SK-N-SH (cell line): ENCODE data around the gene SHCBP1L.

Experiments used
- EP300 ChIP-seq, 2 experiments: IDR thresholded peaks; 2 replicates each; pipeline versions ENCODE4 v1.4.0 to v1.6.1; 2012; ENCODE audit warnings: borderline replicate concordance in 1 of 2, low read depth in 1 of 2, low read length in 1 of 2
- GABPA ChIP-seq: IDR thresholded peaks from 2 replicates; pipeline ENCODE4 v1.4.0; 2012; ENCODE audit warnings: low read depth, mild to moderate bottlenecking
- MXI1 ChIP-seq: IDR thresholded peaks from 2 replicates; pipeline ENCODE4 v1.6.1; 2012; ENCODE audit warnings: mild to moderate bottlenecking, low read depth, low read length, improper control_type of control experiment
- SMC3 ChIP-seq: IDR thresholded peaks from 2 replicates; pipeline ENCODE4 v1.6.1; 2012; ENCODE audit warnings: low read depth, low read length, improper control_type of control experiment
- TAF1 ChIP-seq: IDR thresholded peaks from 2 replicates; pipeline ENCODE4 v1.6.1; 2012; ENCODE audit warnings: low read depth, mild to moderate bottlenecking, low read length, moderate library complexity, borderline replicate concordance
- TF ChIP-seq, protein P1 (sequence below): fragments of 200-600 bp; sonication (generic); IDR thresholded peaks from 2 replicates; pipeline ENCODE4 v1.6.1; 2017; ENCODE audit warnings: antibody characterized with exemption, mild to moderate bottlenecking, moderate library complexity

DNA sequence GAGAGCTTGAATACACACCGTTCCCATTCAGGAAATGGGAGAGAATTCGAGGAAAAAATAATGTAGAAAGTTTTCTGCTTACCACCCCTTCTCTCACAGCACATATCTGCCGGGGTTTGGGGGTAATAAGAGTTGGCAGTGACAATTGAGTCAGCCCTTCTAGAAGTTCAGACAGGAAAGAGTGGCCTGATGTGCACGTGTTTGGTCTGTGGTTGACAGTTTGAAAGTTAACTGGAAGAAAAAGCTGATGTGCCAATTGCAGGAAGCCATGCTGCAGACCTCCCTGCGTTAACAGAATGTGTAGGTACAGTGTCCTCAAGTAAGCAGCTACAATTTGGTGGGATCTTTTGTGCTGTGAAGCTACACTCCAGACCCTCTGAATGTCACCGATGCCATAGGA is 63.0 kb downstream of the SHCBP1L start:
- TF ChIP-seq GABPA (no peak), TAF1 (no peak), EP300 (IDR thresholded peaks at IDR 0.05; ENCODE audit: borderline replicate concordance in 1 of 2, low read depth in 1 of 2, low read length in 1 of 2) (no peak), SMC3 (no peak), MXI1 (no peak)
- TF ChIP-seq, protein P1, sequence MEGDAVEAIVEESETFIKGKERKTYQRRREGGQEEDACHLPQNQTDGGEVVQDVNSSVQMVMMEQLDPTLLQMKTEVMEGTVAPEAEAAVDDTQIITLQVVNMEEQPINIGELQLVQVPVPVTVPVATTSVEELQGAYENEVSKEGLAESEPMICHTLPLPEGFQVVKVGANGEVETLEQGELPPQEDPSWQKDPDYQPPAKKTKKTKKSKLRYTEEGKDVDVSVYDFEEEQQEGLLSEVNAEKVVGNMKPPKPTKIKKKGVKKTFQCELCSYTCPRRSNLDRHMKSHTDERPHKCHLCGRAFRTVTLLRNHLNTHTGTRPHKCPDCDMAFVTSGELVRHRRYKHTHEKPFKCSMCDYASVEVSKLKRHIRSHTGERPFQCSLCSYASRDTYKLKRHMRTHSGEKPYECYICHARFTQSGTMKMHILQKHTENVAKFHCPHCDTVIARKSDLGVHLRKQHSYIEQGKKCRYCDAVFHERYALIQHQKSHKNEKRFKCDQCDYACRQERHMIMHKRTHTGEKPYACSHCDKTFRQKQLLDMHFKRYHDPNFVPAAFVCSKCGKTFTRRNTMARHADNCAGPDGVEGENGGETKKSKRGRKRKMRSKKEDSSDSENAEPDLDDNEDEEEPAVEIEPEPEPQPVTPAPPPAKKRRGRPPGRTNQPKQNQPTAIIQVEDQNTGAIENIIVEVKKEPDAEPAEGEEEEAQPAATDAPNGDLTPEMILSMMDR: no peak
